ENCODE results near the gene FTO.

Gene FTO

DNA sequence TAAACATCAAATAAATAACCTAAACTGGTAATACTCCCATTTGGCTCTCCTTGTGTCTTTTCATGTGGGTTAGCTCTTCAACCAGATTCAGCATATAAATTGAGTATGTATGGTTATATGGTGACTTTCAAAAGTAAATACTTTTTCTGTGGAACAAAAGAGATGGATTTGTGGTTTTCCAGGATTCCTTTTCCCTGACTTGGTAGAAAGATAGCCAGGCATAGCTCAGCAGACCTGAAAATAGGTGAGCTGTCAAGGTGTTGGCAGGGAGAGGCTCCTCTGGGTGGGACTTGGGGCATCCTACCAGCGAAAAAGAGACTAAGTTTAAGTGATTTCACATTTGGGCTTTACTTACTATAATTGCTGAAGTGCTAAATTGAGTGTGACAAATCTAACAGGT lies 80.3 kb downstream of the FTO start:
- no peak for FAIRE-seq

DNA sequence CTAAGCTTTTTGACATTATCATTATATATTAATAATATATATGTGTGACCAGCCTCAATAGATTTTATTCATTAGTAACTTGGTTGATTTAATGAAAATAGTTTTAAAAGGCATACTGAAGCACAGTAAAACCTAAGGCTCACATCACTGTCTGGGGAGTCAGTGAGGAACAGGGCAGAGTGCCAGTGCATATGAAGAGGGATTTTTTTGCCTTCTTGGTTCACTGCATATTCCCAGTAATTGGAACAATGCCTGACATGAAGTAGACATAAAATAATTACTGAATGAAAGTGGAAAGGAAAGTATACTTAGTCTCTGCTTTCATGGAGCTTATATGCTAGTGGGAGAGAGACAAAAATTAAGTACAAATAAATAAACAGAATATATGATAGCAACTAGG lies 81.1 kb downstream of the FTO start:
- no peak for FAIRE-seq

DNA sequence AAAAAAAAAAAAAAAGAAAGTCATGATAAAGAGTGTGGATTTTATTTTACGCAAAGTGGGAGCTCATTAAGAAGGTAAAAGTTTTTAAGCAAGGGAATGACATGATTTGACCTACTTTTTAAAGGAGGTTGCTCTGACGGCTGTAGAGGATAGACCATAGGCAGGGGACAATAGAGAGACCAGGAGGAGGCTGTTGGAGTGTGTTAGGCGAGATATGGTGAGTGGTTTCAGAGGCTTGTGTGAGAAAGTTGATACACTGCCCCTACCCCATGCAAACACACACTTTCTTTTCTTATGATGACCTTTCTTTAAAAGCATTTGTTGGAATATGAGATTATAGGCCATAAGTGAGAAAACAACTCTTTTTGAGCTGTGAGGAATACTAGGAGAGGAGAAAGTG lies 82.0 kb downstream of the FTO start:
- FAIRE-seq, result no peak

DNA sequence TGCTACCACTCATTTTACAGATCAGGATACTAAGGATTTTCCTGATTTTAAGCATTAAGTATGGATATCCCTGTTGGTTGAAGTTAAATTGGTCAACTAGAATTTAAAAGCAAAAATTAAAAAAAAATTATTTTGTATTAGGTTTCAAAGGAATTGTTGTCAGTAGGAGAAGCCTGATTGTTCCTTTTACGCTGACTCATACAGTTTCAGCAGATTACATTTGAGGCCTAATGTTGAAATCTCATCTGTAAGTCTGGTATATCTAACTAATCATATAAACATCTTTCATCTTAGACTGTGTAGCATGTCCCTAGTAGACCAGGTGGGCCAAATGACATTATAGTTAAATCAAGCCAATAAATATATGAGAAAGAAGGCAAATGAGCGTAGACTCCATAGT lies 83.5 kb downstream of the FTO start:
- FAIRE-seq, result no peak

DNA sequence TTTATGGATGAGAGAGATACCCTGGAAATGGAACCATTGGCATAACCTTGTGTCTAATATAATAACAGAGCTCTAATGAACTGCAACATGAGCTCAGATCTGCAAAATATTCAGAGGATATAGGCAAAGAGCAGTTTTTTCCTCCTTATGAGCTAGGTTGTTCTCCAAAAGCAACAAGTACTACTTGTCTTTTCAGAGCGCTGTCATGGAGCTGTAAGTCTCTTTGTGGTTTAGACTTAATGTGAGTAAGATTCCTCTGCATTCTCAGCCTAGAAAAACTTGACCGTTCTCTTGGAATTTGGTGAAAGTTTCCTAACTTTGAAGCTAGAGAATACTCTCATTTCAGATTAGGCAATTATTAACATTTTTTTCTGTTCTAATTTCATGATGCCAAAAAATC lies 85.2 kb downstream of the FTO start:
- no peak for FAIRE-seq

DNA sequence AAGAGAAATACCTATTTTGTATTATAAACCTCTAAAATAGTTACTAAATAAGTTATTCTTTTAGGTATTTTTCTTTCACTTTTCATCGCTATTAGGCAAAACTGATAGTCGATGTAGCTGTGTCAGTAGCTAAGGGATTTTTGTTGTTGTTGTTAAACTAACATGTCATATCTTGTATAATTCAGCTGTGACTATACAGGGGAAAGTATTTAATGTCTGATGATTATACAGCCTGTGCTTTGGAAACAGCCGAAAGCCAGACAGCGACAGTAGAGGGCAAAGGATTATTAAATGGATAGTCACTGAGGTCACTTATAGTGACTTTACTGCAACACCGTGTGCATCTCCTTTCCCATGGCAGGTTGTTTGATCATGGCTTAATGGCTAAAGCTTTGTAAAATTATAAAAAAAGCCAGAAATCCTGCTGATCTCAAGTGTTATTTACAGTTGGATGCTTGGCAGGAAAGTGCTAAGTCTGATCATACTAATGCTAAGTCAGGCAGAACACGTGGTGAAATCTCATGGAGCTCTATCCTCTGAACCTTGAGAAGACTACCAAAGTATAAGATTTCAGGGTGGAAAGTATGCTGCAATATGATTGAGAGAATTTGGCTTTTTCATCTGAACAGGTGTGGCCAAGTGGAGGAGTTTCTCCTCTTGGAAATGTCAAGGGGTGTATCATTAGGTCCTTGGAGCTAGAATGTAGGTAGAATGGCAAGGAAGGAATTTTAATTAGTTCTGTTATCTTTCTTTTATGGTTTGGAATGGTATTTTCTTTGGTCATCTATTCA lies 88.4 kb downstream of the FTO start:
- no peak for FAIRE-seq

DNA sequence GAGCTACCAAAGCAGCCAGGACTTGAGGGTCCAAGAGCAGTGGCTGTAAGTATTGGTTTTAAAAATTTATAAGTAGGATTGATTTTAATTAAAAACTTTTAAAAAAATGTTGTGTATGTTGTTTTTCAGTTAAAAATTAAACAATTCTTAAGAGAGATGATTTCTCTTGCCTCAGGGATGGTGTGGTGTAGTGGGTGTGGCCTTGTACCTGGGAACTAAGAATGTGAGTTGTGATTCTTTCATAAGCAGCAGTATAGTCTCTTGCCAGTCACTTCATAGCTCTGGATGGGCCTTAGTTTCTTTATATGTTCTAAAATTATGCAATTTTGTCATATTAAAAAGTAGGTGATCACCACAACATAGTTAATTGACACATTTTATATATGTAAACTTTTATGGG lies 99.5 kb downstream of the FTO start:
- FAIRE-seq, result no peak

DNA sequence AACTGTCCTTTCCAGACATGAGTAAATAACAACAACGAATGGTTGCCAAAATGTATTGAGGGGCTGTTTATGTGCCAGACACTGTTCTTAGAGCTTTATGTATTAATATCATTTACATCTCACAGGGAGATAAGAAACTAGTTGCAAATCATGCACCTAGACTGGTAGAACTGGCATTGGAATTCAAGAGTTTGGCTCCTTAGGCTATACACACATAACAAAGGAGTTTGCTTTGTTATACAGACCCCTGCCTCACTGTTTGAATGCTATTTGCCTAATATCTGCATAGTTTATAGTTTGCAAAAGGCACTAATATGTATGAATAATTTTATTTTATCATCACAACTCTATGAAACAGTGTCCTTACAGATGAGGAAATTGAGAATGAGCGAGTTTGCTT lies 100.0 kb downstream of the FTO start:
- no peak for FAIRE-seq

DNA sequence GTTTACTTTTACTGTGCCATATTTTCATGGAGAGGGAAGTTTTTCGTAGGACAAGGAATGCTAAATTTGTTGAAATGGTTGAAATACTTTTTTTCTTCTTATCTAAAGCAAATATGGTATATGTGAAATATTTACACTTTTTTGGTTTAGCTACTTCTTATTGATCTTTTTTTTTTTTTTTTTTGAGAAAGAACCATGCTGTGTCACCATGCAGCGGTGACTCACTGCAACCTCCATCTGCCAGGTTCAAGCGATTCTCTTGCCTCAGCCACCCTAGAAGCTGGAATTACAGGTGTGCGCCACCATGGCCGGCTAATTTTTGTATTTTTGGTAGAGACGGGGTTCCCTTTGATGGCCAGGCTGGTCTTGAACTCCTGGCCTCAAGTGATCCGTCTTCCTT lies 100.5 kb downstream of the FTO start:
- no peak for FAIRE-seq

DNA sequence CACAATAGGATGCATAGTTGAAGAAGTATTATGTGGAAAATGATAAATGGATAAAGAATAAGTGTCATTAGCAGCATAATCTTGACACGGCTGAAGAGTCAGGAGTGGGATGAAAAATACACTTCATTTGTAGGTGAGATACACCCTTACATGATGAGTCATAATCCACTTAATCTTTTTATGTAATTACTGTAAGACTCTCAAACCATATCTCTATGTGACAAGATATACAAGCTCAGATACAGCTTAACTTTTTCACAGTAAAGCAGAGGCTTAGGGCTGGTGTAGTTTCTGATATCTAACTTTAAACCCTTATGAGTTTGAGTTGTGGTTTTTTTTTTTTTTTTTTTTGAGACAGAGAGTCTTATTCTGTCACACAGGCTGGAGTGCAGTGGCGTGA lies 101.2 kb downstream of the FTO start:
- no peak for FAIRE-seq

DNA sequence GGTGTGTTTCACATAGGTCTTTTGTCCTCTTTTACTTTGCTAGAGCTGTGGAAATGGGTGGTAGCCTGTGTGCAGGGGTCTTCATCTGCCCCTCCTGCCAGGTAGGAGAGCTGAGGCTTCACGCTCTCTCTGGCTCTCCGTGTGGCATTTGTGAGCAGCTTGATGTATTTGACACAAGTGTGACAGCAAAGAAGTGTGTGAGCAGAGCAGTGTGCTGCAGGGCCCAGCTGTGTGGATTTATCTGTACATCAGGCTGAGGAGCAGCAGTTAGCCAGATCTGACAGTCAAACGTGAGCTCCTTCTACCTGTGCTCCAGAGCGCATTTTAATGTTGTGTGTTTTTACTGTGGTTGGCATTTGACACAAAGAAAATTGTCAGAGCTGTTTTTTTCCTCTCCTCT lies 101.8 kb downstream of the FTO start:
- FAIRE-seq, result no peak

DNA sequence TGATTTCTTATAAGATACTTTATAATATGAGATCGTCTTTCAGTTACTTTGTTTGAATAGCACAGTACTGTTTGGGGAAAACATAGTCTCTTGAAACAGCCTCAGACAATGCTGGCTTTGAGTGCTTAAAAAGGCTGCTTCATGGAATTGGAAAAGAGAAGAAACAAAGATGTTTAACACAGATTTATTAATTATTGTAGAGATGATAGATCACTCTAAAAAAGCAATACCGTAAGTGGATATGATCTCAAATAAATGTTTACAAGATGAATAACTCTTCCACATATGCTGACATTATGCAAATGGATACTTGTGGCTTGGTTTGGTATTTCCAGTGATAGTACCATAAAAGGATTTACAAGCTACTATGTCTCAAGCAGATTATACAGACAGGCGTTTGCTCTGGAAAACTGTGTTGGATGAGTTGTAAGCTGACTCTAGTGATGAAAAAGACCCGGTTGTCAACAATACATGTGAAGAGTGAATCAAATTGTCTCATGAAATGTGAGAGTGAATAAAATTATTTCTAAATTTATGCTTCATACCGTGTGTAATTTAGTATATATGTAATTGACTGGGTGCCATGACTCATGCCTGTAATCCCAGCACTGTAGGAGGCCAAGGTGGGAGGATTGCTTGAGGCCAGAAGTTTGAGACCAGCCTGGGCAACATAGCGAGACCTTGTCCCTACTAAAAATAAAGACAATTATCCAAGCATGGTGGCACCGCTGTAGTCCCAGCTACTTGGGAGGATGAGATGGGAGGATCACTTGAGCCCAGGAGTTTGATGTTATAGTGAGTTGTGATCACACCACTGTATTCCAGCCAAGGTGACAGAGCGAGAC lies 105.4 kb downstream of the FTO start:
- FAIRE-seq, result no peak

DNA sequence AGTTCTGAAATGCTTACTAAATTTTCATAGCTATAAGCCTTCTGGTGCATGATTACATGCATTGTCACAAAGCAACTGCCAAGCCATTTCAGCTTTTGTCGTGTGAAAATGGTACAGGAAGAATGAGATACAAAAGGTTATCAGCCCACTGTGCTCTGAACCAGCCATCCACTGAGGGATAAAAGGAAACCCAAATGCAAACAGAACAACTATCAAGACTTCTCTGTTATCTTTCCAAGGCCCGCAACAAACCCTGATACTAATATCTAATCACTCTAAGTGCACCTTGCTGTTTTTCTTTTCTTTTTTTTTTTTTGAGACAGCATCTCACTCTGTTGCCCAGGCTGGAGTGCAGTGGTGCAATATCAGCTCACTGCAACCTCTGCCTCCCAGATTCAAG lies 109.0 kb downstream of the FTO start:
- FAIRE-seq, result no peak

DNA sequence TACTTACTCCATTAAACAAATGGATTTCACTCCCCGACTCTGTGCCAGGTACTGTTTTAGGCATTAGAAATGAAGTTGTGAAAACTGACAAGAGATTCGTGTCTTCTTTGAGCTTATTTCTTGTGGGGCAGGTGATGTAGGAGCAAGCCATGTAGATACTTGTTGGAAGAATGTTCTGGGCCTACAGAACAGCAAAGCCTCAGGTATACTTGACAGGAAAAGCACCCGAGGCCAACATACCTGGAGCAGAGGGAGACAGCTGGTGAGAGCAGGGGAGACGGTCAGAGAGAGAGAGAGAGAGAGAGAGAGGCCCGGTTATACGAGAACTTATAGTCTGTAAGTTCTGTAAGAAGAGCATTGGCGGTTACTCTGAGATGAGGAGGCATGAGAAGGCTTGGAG lies 110.8 kb downstream of the FTO start:
- FAIRE-seq, result no peak

DNA sequence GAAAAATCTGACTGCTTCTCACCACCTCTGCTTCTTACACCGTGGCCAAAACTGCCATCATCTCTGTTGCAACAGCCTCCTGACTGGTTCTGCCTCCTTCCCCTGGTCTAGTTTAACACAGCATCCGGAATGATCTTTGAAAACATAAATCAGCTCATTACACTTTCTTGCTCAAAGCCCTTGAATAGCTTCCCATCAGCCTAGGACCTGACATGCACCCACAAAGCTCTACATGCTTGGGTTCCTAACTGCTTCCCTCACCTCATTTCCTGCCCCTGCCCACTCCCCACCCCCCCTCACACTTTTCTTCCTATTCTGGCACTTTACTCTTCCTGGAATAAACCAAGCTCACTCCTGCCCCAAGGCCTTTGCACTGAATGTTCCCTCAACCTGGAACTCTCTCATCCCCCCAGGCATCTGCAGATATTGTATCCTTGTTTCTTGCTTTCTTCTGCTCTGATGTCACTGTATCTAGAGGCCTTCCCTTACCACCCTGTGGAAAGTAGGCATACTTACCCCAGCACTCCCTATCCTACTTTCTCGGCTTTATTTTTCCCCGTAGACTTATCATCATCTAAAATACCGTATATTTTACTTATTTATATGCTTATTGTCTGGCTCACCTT lies 112.4 kb downstream of the FTO start:
- no peak for FAIRE-seq

DNA sequence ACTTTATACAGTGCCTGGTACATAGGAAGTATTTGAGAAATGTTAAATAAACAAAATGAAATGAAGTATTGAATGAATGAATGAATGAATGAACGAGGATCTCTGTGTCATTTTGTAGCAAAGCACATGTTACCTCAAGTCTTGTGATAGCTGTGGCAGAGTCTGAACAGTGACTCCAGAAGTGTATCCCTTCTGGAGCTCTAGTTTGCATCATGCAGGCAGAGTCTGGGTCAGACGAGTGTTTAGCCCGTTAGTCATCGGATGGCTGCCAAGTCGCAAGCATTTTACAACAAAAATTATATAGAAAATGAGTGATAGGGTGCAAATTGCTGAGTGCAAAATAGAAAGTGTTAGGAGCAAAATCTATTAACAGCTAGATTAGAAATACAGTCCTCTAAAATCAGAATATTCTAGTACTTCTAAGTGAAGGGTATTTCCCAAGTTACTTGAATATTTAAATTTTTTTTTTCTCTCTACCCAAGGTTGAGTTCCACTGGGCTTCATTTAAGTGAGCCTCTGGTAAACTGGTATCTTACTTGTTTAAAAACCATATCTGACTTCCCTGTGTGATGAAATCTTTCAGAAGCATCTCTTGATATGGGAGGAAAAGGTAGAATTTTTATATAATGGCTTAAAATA lies 113.3 kb downstream of the FTO start:
- no peak for FAIRE-seq

DNA sequence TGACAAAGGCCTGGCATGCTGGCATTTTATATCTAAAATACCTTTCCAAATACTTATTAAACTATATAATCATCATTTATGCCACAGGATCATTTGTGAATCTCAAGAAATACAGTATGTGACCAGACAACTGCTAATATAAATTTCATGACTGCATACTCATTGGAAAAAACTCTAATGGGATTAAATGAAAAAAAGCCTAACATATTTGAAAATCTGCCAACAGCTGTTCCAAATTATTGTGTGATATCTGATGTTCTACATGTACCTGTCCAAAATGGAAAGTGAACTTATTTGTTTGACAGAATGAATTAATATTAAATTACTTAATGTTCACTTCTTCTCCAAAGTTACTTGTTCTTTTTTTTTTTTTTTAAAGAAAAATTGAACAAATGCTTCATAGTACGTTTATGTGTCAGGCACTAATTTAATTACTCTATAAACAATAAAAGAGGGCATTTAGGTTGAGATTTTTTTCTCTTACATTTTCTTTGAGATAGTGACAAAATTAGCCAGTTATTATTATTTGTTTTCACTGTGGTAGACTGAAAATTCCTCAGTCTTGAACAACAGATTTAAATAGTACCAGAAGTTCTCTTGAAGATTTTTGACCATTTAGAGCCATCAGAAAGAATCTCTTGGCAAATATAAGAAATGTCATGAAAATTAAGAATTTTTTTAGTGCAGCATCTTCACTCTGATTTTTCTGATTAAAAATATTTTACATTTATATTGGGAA lies 114.0 kb downstream of the FTO start:
- peak; percentile 51 for FAIRE-seq

DNA sequence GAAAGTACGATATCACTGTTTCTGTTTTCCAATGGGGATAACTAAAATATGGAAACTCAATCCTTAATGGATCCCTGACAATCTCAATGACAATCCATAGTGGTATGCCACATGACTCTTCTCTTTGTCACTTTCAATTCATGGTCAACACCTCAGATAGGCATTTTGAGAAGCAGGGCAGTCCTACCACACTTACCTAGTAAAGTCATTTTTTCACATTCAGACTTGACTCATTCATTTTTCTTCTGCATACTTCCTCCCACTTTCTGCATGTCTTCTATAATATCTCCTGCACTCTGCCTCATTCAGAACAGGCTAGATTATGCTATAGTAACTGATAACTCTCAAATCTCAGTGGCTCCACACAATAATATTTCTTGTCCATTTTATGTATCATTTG lies 117.5 kb downstream of the FTO start:
- no peak for FAIRE-seq

DNA sequence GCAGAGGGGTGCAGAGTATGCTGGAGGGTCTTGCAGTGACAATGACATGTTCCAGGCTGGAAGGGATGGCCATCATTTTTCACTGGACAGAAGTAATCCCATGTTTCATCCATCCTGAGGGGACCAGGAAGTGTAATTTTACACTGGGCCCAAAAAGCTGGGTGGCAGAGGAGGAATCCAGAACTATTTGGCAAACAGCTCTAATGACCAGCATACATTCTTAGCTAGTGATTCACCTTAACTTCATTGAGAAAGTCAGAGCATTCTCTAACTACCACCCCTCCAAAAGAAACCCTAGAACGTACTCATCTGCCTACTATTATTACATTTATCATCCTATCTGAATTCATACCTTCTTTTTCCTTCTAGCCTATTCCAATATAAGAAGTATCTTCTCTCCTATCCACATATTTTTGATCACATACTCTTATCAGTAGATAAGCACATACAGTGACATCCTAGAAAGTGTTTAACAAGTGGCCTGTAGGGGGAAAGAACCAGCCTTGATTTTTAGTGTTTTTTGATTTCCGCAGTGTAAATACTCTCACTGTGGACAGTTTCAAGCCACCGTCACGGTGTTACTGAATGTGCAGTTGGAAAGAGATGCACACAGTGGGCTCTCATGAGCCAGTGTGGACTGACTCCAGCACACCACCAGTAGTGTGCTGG lies 118.1 kb downstream of the FTO start:
- no peak for FAIRE-seq

DNA sequence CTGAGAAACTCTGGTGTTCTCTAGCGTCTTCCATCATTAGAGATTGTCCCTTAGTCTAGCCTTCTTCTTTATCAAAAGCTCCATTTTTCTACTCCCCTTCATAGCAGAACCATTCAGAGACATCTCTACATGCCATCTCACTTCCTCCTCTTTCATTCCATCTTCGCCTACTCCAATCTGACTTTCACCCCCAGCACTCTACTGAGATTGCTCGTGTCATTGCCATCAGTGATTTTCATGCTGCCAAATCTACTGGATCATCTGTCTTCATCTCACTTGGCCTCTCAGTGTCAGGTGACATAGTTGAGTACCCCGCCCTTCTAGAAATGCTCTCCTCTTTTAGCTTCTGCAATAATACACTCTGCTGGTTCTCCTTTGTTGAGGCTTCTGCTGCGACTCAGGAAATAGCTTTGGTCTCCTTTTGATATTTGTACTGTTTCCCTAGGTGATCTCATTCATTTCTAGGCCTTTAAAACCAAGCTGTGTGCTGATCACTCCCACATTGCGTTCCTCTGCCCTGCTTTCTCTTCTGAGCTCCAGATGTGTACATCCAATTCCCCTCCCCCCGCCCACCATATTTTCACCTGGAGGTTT lies 119.1 kb downstream of the FTO start:
- no peak for FAIRE-seq

DNA sequence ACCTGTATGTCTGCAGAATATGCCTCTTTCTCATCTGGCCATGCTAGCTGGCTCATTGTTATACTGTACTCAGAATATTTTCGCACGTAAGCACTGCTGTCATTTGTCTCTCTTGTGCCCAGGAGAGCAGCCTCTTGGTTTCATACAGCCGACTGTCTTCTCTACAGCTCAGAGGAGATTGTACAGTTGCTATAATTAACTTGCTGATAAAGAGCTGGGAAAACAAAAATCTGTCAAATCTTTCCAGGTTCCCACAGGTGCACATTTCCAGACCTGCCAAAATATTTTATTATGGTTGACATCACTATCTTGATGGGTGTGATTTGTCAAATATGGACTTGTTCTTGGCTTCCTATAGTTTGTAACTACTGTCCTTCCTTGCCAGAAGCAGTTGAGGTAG lies 122.7 kb downstream of the FTO start:
- FAIRE-seq, result no peak

DNA sequence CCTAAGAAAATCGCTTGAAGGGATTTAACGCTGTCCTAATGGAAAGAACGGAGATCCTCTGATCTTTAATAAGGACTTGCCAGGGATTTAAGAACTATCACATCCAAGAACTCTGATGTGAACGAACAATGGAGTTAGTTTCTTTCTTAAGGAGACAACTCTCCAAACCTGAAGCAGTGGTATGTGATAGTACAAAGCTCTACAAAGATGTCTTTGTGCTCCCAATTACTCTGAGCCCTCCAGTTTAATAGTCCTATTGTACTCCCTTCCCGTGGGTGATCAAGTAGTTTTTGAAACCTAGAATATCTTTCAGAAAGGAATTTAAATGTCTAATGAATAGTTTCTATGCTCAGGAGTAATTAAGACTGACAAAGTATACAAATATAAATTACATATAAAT lies 123.8 kb downstream of the FTO start:
- FAIRE-seq, result no peak
